A673 (cell line): Measurements from ENCODE around the gene MPRIP. TPM values are rescaled to one million over a fixed set of nuclear protein-coding genes. Genes with fewer than 3 reads are reported as not detected.

Experiments
- BruUV-seq: library from RNA; stranded (reverse); fragments of 400-500 nt; replicated peaks from 2 replicates; lab custom pipeline; 2021; lab: Mats Ljungman, UMichigan
- CTCF ChIA-PET: fragments of 300-600 bp; sonication (Branson Sonifier 250); formaldehyde crosslinking; loops from one replicate; lab custom pipeline; 2022; ENCODE audit warnings: antibody characterized with exemption; lab: Charles Lee
- POLR2A ChIA-PET: fragments of 300-600 bp; sonication (Branson Sonifier 250); formaldehyde crosslinking; loops from one replicate; lab custom pipeline; 2022; ENCODE audit warnings: antibody characterized with exemption; ENCODE audit not compliant: low non-redundant PET; lab: Charles Lee
- DNase-seq: peaks from one replicate; pipeline ENCODE4 v3.0.0-alpha.2; 2015; ENCODE audit warnings: low spot score
- H3K27ac ChIP-seq: fragments of 200-600 bp; sonication (generic); 2 replicates; pipeline ENCODE4 v1.5.1; 2016; ENCODE audit warnings: mixed run types, low read depth, mild to moderate bottlenecking, mixed read lengths, antibody characterized with exemption, low read length; ENCODE audit not compliant: poor library complexity, severe bottlenecking
- H3K27me3 ChIP-seq: fragments of 200-600 bp; sonication (generic); replicated peaks from 2 replicates; pipeline ENCODE4 v1.6.1; 2017; ENCODE audit warnings: mixed run types, low read depth, mild to moderate bottlenecking, mixed read lengths, antibody characterized with exemption, low read length; ENCODE audit not compliant: insufficient read depth, poor library complexity
- H3K36me3 ChIP-seq: fragments of 200-600 bp; sonication (generic); 2 replicates; pipeline ENCODE4 v1.6.1; 2016; ENCODE audit warnings: mixed run types, mild to moderate bottlenecking, mixed read lengths, antibody characterized with exemption, low read length; ENCODE audit not compliant: insufficient read depth, poor library complexity, severe bottlenecking
- H3K4me1 ChIP-seq: fragments of 200-600 bp; sonication (generic); 2 replicates; pipeline ENCODE4 v1.6.1; 2017; ENCODE audit warnings: mixed run types, mild to moderate bottlenecking, mixed read lengths, antibody characterized with exemption, low read length; ENCODE audit not compliant: insufficient read depth, poor library complexity, severe bottlenecking
- H3K4me3 ChIP-seq: fragments of 200-600 bp; sonication (generic); 2 replicates; pipeline ENCODE4 v1.5.1; 2016; ENCODE audit warnings: low read depth, mixed run types, mild to moderate bottlenecking, mixed read lengths, low read length; ENCODE audit not compliant: poor library complexity, severe bottlenecking
- H3K9me3 ChIP-seq: fragments of 200-600 bp; sonication (generic); 2 replicates; pipeline ENCODE4 v1.6.1; 2016; ENCODE audit warnings: mixed run types, low read depth, mild to moderate bottlenecking, mixed read lengths, antibody characterized with exemption, low read length; ENCODE audit not compliant: poor library complexity, severe bottlenecking
- CTCF ChIP-seq: fragments of 300-800, 200-600 bp; sonication (generic); conservative IDR thresholded peaks from 2 replicates; pipeline ENCODE4 v1.5.1; 2017; ENCODE audit warnings: low read depth, mild to moderate bottlenecking, antibody characterized with exemption, low read length, moderate library complexity, mixed read lengths
- EZH2 ChIP-seq: fragments of 200-600 bp; sonication (generic); IDR thresholded peaks from 2 replicates; pipeline ENCODE4 v1.6.1; 2017; ENCODE audit warnings: borderline replicate concordance, low read depth, mild to moderate bottlenecking, mixed read lengths, antibody characterized with exemption, low read length; ENCODE audit not compliant: poor library complexity, severe bottlenecking
- intact Hi-C: fragments of 100-400 bp; cut with micrococcal nuclease; formaldehyde crosslinking; loops from one replicate; pipeline ENCODE4 v1.10.0; 2022; ENCODE audit not compliant: unreplicated experiment
- total RNA-seq: library from RNA; stranded (reverse); gene quantifications from 2 replicates; pipeline ENCODE4 v1.2.3, GENCODE V29; 2021

Gene MPRIP
- total RNA-seq, 1 experiment from 2014 or later = 290 TPM

GRCh38 chr17:17088086-17088485 lies 45.8 kb downstream of the MPRIP start:
- Histone ChIP-seq H3K27ac (no peak overlapping the region), H3K4me1 (peaks cover 8% of the 10 kb centered on the region), H3K27me3 (no peaks in the 10 kb centered on the region), H3K36me3 (peaks cover under 1% of the 10 kb centered on the region), H3K9me3 (no peaks in the 10 kb centered on the region), H3K4me3 (no peak overlapping the region)
- CTCF ChIA-PET = interaction anchor here (0.6 kb wide), 1 partner anchor 81 kb away, joined by 6 read pairs; no protein-coding TSS in a partner anchor
- no TSS peak for BruUV-seq
- intact Hi-C loops = no loop called here
- POLR2A ChIA-PET = no interaction called here
- no peak for DNase-seq
- TF ChIP-seq CTCF = no peak
- no peak for TF ChIP-seq EZH2

DNA sequence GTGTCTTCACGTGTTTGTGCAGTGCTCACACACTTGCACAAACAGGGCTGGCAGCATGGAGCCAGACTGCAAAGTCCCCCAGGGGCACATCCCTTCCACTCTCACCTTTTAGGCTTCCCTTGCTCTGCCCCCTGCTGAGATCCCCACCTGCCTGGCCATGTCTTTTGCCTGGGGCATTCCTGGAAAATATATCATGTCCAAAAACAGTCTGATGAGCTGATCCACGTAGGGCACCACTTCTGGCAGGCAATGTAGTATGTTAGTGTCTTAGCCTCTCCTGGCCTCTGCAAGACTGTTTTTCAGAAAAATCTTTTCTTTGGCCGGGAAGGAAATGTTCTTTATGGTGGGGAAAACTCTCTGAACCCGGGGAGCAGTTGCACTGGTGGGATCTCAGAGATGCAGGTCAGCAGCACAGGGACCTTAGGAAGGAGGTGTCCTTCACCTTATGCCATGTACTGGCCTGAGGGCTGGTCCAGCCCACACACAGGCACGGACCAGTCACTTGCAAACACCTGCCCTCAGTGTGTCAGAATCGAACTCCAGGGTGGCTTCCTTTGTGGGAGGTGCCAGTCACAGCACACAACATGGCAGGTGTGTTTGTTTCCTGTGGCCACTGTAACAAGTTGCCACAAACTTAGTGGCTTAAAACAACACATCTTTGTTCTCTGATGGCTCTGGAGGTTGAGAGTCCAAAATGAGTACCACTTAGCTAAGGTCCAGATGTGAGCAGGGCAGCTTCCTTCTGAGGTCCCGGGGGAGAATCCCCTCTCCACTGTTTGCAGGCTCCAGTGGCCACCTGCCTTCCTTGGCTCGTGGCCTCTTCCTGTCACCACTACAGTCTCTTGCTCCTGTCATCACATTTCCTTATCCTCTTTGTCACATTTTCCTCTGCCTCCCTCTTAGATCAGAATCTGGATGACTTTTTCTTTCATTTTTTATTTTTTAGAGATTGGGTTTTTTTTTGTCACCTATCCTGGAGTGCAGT lies 46.6 kb downstream of the MPRIP start:
- Histone ChIP-seq H3K9me3 (no peaks in the 10 kb centered on the region), H3K36me3 (no peaks in the 10 kb centered on the region), H3K27me3 (no peaks in the 10 kb centered on the region), H3K4me1 (peaks cover 8% of the 10 kb centered on the region), H3K4me3 (no peak overlapping the region), H3K27ac (no peak overlapping the region)
- BruUV-seq = no TSS peak
- no peak for DNase-seq
- TF ChIP-seq CTCF (no peak), EZH2 (no peak)
- ChIA-PET POLR2A (interaction anchor here (0.6 kb wide), 1 partner anchor 481 kb away, joined by 3 read pairs; no protein-coding TSS in a partner anchor), CTCF (interaction anchor here (0.6 kb wide), 1 partner anchor 82 kb away, joined by 6 read pairs; no protein-coding TSS in a partner anchor)
- intact Hi-C loops = no loop called here

GRCh38 chr17:17089796-17090641 lies 47.8 kb downstream of the MPRIP start:
- no peak for TF ChIP-seq CTCF
- TF ChIP-seq EZH2 = no peak
- intact Hi-C loops = no loop called here
- ChIA-PET CTCF (no interaction called here), POLR2A (no interaction called here)
- BruUV-seq = no TSS peak
- H3K9me3 ChIP-seq = no peaks in the 10 kb centered on the region
- H3K4me3 ChIP-seq = no peak overlapping the region
- H3K36me3 ChIP-seq = no peaks in the 10 kb centered on the region
- H3K27me3 ChIP-seq = no peaks in the 10 kb centered on the region
- H3K27ac ChIP-seq = no peak overlapping the region
- H3K4me1 ChIP-seq = peaks cover 8% of the 10 kb centered on the region
- no peak for DNase-seq
